ENCODE measurements around the gene SH2D3A.
"Not testable (repeated sequence)": the region's sequence is repeated elsewhere in the genome, so short reads cannot be mapped to it uniquely, and the experiment has no call there.

Gene SH2D3A

DNA sequence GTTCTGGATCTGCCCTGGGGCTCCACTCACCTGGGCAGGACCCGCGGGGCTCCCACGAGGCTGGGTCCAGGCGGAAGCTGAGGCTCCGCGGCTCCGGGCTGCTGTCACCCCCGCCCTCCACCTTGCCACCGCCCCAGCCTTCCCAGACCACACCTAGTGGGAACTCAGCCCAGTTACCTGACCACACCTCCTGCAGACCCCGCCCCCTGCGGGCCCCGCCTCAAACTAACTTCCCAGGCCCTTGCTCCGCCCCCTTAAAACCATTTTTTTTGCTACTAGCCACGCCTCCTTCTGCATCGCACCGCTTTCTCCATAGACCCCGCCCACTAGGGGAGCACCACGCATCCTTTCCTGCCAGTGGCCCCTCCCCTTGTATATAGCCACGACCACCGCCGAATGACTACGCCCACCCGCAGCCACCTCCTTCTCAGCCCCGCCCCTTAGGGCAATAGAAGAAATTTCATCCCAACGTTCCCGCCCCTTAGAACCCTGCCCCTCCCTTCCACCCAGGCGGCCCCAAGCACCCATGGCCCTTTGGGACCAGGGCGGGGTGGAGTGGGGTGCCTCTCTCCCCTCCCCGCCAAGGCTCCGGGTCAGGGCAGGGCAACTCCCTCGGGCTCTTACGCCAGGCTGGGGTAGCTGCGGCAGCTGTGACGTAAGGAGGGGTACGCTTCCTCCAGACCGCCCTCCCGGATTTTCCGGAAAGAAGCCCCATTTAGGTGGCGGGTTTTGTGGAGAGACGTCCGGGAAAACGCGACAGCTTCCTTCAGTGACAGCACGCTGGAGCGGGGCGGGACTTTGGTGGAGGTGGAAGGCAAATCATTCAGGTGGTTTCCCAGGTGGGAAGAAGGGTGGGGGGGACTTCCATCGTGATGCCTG, at the start of gene SH2D3A:
SH2D3A (minus strand) TSS at position 79 of the 879 bp plus-strand sequence. CDS start 3,687 bp downstream, outside the sequence.
- no peak for DNase-seq

DNA sequence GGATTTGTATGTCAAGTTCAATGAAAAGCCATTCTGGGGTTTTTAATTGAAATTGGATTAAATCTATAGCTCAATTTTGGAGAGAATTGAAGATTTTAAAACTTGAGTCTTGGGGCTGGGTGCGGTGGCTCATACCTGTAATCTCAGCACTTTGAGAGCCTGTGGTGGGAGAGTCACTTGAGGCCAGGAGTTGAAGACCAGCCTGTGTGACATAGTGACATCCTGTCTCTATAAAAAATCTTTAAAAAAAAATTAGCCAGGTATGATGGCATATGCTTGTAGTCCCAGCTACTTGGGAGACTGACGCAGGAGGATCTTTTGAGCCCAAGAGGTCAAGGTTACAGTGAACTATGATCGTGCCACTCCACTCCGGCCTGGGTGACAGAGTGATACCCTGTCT, 46.4 kb upstream of the SH2D3A start:
- DNase-seq, result no peak

DNA sequence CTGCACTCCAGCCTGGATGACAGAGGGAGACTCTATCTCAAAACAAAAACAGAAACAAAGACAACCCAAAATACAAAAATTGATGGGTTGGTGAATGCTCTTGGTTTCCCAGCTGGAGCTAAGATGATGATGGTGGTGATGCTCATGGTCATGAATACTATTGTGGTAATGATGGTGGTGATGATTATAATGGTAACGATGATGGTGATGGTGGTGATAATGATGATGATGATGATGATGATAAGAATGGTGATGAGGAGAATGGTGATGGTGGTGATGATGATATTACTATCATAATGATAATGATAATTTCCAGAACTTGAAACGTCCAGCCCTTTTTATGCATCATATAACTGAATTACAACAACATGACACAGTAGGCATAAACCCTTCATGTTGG, 45.4 kb upstream of the SH2D3A start:
- no peak for DNase-seq

DNA sequence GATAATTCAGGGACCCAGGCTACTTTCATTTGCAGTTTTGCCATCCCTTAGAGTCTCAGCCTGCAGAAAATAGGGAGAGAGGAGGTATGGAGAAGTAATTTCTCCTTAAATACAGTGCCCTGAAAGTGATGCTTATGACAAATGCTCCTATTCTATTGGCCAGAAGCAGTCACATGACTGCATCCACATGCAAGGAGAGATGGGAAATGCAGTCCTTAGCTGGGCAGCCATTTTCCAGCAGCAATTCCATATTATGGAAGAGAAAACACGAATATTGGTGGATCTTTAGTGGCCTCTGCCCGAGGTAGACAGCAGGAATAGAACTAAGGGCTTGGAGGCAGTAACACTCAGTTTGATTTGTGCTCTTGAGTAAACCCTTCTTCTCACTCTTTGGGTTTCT, 44.7 kb upstream of the SH2D3A start:
- peak; percentile 9 for DNase-seq

DNA sequence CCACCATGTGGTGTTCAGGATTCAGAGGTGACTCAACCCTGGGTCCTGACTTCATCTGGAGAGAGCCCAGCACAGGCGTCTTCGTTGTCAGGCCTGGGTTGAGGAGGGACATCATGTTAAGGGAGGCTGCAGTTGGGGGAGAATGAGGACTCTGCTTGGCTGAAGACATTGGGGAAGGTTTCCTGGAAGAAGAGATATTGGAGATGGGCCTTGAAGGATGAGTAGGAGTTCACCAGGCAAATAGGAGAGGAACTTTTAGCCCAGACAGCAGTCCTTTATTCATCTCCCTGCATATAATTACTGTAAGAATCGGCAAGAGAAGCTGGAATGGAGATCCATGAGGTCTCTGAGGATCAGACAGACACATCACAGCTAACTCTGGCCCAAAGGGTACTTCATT, 44.1 kb upstream of the SH2D3A start:
- no peak for DNase-seq

DNA sequence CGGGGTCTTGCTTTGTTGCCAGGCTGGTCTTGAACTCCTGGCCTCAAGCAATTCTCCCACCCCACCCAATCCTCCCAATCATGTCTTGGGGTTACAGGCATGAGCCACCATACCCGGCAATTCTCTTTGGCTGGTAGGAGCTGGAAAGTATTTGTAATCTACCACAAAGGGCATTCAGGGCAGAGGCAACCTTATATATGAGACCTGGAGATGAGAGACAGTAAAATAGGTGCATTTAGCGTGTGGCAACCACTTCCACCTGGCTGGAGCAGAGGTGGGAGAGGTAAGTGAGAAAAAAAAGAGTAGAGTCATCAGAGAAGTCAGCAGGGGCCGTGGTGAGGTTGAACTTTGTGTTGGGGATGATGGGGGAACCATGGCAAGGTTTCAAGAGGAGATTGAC, 42.0 kb upstream of the SH2D3A start:
- no peak for DNase-seq

DNA sequence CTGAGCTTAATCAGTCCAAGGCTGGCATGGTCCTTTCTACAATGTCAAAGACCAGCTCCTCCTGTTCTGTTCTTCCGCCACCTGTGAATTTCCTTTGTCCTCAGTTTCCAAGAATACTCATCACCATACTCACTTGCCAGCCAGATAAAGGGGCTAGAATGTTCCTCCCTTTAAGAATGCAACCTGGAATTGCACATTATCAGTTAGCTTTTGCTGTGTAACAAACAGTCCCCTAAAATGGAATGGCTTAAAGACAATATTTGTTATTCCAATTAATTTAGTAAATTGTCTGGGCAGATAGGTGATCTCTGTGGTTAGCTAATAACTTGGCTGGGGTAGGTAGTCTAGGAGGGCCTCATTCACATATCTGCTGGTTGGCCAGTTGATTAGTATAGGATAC, 41.3 kb upstream of the SH2D3A start:
- DNase-seq, result no peak

DNA sequence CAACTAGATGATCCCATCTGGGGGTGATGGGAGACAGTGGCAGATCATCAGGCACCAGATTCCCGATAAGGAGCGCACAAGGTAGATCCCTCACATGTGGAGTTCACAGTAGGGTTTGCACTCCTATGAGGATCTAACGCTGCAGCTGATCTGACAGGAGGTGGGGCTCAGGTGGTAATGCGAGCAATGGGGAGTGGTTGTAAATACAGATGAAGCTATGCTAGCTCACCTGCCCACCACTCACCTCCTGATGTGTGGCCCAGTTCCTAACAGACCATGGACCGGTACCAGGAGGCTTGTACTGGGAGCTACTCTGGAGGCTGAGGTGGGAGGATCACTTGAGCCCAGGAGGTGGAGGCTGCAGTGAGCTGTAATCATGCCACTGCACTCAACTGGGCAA, 40.1 kb upstream of the SH2D3A start:
- no peak for DNase-seq

DNA sequence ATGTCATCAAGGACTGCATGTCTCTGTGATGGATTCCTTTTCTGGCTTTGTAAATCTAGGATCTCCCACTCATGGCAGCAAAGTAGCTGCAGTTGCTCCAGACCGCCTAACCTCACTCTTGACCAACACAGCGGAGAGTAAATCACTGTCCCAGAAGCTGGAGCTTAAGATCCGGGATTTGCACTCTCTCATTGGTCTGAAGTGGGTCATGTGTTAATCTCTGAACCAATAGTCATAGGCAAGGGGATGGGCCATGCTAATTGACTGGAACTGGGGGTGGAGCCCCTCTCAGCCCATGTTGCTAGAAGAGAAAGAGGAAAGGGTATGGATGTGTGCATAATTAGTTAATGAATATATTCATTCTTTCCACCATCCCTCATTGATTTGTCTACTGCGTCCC, 39.3 kb upstream of the SH2D3A start:
- no peak for DNase-seq

DNA sequence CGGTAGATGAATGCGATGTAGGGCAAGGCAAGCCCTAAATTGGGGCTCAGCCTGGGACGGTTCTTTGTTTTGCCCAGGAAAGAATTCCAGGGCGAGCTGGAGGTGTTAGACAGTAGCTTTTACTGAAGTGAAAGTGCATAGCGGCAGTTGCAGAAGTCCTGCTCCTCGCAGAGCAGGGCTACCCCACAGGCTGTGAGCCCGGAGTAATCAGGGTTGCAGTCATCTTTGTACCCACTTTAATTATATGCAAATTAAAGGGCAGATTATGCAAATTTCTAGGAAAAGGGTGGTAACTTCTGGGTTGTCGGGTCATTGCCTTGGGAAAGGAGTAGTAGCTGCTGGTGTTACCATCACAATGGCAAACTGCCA, 35.8 kb upstream of the SH2D3A start:
- no peak for DNase-seq

DNA sequence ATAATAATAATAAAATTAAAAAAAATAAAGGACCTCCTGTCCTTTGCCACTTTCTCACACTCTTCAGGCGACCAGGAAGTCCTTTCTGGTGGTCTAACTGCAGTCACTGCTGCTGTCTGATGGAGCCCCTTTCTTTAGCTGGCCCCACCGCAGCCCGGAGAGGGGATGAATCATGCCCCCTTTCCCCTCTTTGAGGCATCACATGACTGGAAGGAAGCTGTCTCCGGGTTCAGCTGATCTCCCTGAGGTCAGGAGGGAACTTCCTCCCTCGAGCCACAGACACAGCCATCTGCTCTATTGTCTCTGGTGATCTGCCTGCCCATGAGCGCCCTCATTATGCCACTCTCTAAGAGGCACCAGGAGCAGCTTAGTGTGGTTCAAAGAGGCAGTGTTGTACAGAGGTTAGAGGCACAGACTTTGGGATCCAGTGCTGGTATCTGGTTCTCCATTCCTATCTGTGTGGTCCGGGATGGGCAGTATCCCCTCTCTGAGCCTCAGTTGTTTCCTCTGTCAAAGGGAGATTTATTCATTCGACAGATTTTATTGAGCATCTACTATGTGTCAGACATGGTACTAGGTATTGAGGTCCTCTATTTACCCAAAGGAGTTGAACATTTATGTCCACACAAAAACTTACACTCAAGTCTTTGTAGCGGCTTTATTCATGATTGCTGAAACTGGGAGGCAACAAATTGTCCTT, 35.3 kb upstream of the SH2D3A start:
- no peak for DNase-seq

DNA sequence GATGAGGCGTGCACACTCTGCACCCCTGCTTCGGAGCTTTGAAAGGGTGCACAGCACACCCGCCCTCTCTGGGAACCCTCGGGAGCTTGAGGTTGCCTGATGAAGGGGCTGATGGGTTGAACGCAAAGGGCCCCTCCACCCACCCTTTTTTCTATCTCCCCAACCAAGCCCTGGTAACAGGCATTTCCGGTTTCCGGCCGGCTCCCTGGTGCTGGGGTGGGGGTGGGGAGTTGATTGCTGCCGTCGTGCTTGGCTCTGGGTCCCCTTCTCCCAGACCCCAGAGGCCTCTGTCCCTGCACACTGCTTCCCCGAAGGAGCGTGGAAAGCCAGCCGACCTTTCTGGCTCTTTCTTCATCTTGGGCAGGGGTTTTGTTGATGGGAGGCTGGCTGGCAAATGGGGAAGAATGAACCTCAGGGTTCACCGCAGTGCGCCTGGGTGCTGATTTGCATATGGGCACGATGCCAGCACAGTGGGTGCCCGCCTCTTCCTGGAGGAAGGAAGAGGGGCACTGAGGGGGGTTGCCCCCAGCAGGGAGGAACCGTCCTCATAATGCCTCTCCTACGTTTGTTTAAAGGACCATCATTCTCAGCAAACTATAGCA, 34.4 kb upstream of the SH2D3A start:
- no peak for DNase-seq

DNA sequence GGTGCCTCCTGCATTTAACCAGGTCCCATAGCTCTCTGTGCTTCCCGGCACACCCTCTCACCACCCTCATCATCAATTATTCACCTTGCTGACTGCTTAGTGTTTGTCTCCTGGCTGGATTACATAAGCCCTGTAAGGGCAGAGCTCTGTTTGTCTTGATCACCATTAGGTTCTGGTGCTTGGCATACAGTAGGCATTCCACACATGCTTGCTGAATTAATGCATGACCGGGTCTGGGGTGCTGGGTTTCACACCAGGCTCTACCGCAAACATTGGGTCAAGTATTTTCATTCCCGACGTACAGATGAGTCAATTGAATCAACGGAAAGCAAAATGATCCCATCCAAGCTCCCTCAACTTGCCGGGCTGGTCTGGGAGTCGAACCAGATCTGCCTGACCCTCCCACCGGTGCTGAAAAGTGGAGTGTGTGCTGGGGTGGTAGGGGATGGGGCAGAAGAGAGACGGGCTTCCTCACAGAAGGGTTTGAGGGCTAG, 33.8 kb upstream of the SH2D3A start:
- DNase-seq, result no peak

DNA sequence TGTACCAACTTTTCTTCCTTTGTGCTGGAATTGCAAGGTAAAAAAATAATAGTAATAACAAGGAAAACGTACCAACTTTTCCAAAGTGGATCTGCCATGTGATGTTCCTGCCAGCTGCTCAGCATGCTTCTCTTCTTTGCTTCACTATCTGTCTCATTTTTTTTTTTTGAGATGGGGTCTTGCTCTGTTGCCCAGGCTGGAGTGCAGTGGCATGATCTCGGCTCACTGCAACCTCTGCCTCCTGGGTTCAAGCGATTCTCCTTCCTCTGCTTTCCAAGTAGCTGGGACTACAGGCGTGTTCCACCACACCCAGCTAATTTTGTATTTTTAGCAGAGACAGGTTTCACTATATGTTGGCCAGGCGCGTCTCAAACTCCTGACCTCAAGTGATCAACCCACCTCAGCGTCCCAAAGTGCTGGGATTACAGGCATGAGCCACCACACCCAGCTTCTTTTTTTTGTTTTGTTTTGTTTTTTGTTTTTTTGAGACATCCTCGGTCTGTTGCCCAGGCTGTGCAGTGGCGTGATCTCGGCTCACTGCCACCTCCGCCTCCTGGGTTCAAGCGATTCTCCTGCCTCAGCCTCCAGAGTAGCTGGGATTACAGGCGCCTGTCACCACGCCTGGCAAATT, 33.0 kb upstream of the SH2D3A start:
- DNase-seq, result not testable (repeated sequence)

DNA sequence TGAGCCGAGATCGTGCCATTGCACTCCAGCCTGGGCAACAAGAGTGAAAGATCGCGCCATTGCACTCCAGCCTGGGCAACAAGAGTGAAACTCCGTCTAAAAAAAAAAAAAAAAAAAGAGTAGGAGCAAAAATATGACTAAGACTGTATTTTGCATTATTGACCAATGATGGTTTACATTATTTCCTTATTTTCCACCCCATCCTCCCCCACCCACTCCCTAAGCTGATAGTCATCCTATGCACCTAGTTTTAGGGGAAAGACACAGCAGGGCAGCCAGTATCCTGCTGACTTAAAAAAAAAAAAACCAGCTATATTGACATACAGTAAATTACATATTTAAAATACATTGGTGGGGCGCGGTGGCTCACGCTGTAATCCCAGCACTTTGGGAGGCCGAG, 30.4 kb upstream of the SH2D3A start:
- DNase-seq, result no peak

DNA sequence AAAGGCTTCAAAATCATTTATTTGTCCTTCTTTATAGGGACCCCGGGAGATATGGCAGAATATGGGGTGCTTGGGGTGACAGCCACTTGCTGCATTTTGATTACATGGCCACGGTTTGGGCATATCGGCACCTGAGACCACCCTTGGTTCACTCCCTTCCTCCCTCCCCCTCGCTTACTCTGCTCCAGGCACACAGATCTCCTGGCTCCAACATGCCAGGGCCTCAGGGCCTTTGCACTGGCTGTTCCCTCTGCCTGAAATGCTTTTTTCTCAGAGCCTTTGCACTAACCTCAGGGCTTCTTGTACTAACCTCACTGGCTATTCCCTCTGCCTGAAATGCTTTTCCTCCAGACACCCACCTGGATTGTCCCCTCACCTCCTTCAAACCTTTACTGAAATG, 29.0 kb upstream of the SH2D3A start:
- no peak for DNase-seq

DNA sequence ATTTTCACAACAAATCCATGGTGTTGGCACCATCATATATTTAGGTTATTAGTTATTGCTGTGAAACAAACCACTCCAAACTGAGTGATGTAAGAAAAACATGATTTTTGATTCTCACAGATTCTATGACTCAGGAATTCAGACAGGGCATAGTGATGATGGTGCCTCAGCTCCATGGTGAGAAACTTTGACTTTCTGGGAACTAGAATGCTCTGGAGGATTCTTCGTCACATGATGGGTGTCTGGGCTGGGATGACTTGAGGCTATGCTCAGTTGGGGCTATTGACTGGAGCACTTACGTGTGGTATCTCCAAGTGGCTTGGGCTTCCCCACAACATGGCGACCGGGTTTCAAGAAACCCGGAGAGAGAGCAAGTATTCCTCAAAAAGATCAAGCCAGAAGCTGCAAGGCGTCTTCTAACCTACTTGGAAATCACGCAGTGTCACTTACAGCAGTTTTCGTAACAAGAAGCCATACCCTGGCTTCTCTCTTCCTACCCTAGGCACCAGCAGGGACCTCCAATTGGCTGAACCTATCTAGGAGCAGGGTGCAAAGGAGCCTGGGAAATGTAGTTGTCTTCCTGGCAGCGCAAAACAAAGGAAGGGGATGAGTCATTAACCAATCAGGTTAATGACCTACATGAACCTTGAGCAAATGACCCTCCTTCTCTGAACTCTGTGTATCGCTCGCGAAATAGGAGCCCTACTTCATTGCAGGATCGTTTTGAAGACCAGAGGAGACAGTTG, 27.6 kb upstream of the SH2D3A start:
- DNase-seq, result no peak

DNA sequence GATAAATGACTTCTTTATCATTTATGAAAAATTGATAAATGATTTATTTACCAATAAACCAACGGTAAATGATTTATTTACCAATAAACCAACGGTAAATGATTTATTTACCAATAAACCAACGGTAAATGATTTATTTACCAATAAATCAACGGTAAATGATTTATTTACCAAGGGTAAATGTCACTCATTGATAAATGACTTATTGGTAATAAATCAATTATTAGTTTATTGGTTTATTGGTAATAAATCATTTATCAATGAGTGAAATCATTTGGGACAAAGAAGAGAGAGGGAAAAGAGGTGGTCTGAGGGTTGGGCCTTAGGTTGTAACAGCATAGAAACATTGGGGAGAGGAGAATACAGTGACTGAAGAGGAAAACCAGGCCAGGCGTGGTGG, 26.7 kb upstream of the SH2D3A start:
- no peak for DNase-seq

DNA sequence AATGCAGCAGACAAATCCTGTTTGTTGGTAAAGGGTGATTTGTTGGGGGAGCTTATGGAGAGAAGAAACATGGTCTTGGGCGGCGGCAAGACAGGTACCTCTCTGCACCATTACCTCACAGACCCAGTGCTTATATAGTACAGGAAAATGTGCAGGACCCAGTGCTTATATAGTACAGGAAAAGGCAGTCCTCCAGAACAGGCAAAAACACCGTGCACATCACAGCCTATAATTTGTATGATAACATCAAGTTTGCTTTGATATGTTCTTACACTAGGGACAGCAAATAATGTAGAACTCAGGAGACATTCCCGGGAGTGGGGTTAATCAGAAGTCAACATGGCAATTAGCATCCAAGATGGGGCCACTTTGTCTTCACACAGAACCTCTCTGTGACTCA, 26.2 kb upstream of the SH2D3A start:
- DNase-seq, result no peak

DNA sequence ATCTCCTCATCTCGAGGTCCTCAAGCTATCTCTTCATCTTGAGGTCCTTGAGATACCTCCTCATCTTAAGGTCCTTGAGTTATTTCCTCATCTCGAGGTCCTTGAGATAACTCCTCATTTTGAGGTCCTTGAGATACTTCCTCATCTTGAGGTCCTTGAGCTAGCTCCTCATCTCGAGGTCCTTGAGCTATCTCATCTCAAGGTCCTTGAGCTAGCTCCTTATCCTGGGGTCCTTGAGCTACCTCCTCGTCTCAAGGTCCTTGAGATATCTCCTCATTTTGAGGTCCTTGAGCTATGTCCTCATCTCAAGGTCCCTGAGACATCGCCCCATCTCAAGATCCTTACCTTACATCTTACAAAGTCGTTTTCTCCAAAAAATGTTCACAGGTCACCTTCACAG, 24.0 kb upstream of the SH2D3A start:
- DNase-seq, result no peak

DNA sequence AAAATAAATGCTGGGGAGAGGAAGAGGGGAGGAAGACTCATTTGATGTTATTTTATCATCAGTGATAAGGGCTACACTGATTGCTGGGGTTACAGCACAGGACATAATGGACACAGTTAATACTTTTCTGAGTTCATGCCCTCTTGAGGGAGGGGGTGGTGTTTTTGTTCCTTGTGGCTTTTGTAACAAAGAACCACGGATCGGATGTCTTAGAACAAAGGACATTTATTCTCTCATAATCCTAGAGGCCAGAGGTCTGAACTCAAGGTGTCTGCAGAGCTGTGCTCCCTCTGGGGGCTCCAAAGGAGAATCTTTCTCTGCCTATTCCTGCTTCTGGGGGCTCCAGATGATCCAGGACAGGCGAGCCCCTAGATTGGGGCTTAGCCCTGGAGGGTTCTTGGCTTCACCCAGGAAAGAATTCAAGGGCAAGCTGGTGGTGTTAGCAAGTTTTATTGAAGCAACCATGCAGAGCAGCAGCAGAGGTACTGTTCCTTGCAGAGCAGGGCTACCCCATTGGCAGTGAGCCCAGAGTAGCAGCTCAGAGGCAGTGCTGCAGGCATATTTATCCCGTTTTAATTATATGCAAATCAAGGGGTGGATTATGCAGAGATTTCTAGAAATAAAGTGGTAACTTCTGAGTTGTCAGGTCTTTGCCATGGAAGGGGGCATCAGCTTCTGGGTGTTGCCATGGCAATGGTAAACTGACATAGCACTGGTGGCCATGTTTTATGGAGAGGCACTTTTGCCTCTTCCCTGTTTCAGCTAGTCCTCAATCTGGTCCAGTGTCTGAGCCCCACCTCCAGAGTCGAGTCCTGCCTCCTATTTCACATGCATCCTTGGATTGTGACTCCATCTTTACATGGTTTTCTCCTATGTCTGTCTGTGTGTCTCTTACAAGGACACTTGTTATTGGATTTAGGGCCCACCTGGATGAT, 23.2 kb upstream of the SH2D3A start:
- no peak for DNase-seq

DNA sequence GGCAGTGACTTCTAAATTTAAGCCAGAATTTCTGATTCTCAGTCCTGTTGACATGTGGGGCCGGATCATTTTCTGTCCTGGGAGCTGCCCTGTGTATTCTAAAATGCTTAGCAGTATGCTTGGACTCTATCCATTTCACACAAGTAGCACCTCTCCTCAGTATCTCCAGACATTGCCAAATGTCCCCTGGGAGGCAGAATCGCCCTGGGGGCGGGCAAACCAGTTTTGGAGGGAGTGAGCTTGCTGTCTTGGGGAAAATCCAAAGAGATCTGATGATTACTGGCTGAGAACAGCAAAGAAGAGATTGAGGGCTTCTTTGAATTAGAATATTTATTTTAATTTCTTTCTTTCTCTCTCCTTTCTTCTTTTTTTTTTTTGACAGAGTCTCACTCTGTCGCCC, 21.7 kb upstream of the SH2D3A start:
- DNase-seq, result no peak
